B cell (primary cell): ENCODE results near the gene STX12. TPM values are rescaled to one million over a fixed set of nuclear protein-coding genes. Genes with fewer than 3 reads are reported as not detected.
"Not testable (repeated sequence)": the region's sequence is repeated elsewhere in the genome, so short reads cannot be mapped to it uniquely, and the experiment has no call there.

Source experiments
- ATAC-seq: fragments of 200-7000 bp; cut with Tn5 transposase; one replicate; pipeline ENCODE4 v1.10.0; 2021; ENCODE audit warnings: low read depth, mild to moderate bottlenecking, moderate number of reproducible peaks, moderate library complexity
- CTCF ChIA-PET: fragments of 350-600 bp; sonication (Branson Sonifier 250); formaldehyde crosslinking; loops from one replicate; lab custom pipeline; 2021; ENCODE audit warnings: antibody characterized with exemption, inconsistent platforms; lab: Charles Lee
- POLR2A ChIA-PET: fragments of 350-600 bp; sonication (Branson Sonifier 250); formaldehyde crosslinking; loops from one replicate; lab custom pipeline; 2021; ENCODE audit warnings: antibody characterized with exemption; lab: Charles Lee
- DNase-seq: peaks from one replicate; pipeline ENCODE4 v3.0.0; 2013
- H2AFZ ChIP-seq: 2 replicates; pipeline ENCODE4 v1.6.1; 2012; ENCODE audit warnings: mild to moderate bottlenecking, low read depth, low read length; ENCODE audit not compliant: insufficient read depth, poor library complexity, severe bottlenecking
- H3K27ac ChIP-seq, 2 donors: 1 replicate in 1 of 2; 2 replicates in 1 of 2; pipeline ENCODE4 v1.5.1; 2012 to 2013; ENCODE audit warnings: low read length in 2 of 2, mild to moderate bottlenecking in 2 of 2, moderate library complexity in 1 of 2
- H3K27me3 ChIP-seq, 4 experiments: fragments of 200-600 bp in 1 of 4; sonication (generic) in 1 of 4; replicated peaks in 1 of 4; 1 replicate in 2 of 4; 2 replicates in 2 of 4; pipeline versions ENCODE4 v1.6.1 to v1.7.0; 2013 to 2016; ENCODE audit warnings: low read length in 3 of 4, mild to moderate bottlenecking in 2 of 4, mixed read lengths in 1 of 4, moderate library complexity in 1 of 4; ENCODE audit not compliant: insufficient read depth in 4 of 4, control insufficient read depth in 3 of 4; ENCODE audit errors: control extremely low read depth in 1 of 4
- H3K36me3 ChIP-seq, 2 experiments: replicated peaks in 1 of 2; 1 replicate in 1 of 2; 2 replicates in 1 of 2; pipeline versions ENCODE4 v1.6.1 to v1.7.1; 2013; ENCODE audit warnings: low read length in 1 of 2; ENCODE audit not compliant: insufficient read depth in 2 of 2, control insufficient read depth in 1 of 2; ENCODE audit errors: control extremely low read depth in 1 of 2, extremely low read depth in 1 of 2
- H3K4me1 ChIP-seq, 2 donors: fragments of 200-600 bp in 1 of 2; sonication (generic) in 1 of 2; 1 replicate in 1 of 2; 2 replicates in 1 of 2; pipeline versions ENCODE4 v1.5.1 to v1.6.1; 2013 to 2017; ENCODE audit warnings: low read length in 2 of 2; ENCODE audit not compliant: control insufficient read depth in 2 of 2, insufficient read depth in 2 of 2
- H3K4me2 ChIP-seq: replicated peaks from 2 replicates; pipeline ENCODE3; 2012; ENCODE audit warnings: mild to moderate bottlenecking, low read depth, low read length; ENCODE audit not compliant: poor library complexity, severe bottlenecking
- H3K4me3 ChIP-seq, 5 experiments: fragments of 200-600 bp in 1 of 5; sonication (generic) in 1 of 5; 1 replicate in 3 of 5; 2 replicates in 2 of 5; pipeline versions ENCODE4 v1.5.1 to v1.7.0; 2011 to 2016; ENCODE audit warnings: low read length in 4 of 5, mild to moderate bottlenecking in 4 of 5, low read depth in 2 of 5, control low read depth in 1 of 5, moderate library complexity in 1 of 5; ENCODE audit not compliant: insufficient read depth in 1 of 5; ENCODE audit errors: control extremely low read depth in 1 of 5, extremely low read depth in 1 of 5
- H3K79me2 ChIP-seq: fragments of 200-600 bp; sonication (generic); one replicate; pipeline ENCODE4 v1.6.0; 2016; ENCODE audit warnings: low read length; ENCODE audit not compliant: control insufficient read depth, insufficient read depth
- H3K9ac ChIP-seq: fragments of 200-600 bp; sonication (generic); 2 replicates; pipeline ENCODE4 v1.6.1; 2017; ENCODE audit warnings: mild to moderate bottlenecking, low read length, moderate library complexity
- H3K9me3 ChIP-seq, 3 donors: one replicate each; pipeline versions ENCODE4 v1.6.1 to v1.7.1; 2013; ENCODE audit warnings: low read length in 2 of 3; ENCODE audit not compliant: control insufficient read depth in 2 of 3, insufficient read depth in 1 of 3; ENCODE audit errors: control extremely low read depth in 1 of 3
- H4K20me1 ChIP-seq: 2 replicates; pipeline ENCODE4 v1.6.0; 2012; ENCODE audit warnings: mild to moderate bottlenecking, low read length; ENCODE audit not compliant: insufficient read depth, control insufficient read depth, poor library complexity, severe bottlenecking
- H3K27ac Mint-ChIP-seq: one replicate; pipeline ENCODE4 v1.8.0; 2021; ENCODE audit warnings: mixed read lengths
- H3K27me3 Mint-ChIP-seq: one replicate; pipeline ENCODE4 v1.8.0; 2021; ENCODE audit warnings: mixed read lengths
- H3K4me1 Mint-ChIP-seq: one replicate; pipeline ENCODE4 v1.8.0; 2021; ENCODE audit warnings: mixed read lengths
- H3K4me3 Mint-ChIP-seq: one replicate; pipeline ENCODE4 v1.8.0; 2021; ENCODE audit warnings: mixed read lengths
- H3K9me3 Mint-ChIP-seq: one replicate; pipeline ENCODE4 v1.8.0; 2022; ENCODE audit warnings: mixed read lengths; ENCODE audit not compliant: insufficient read depth
- CTCF ChIP-seq: fragments of 200-600 bp; IDR thresholded peaks from one replicate; pipeline ENCODE4 v1.8.0; 2022; ENCODE audit warnings: antibody characterized with exemption, mild to moderate bottlenecking
- EZH2 ChIP-seq: IDR thresholded peaks from 2 replicates; pipeline ENCODE4 v1.6.1; 2012; ENCODE audit warnings: borderline replicate concordance, low read depth, mild to moderate bottlenecking, moderate library complexity, low read length; ENCODE audit not compliant: insufficient read depth, poor library complexity, severe bottlenecking
- WGBS: methylation state at CpG from one replicate; pipeline ENCODE4 v1.1.5; 2013; ENCODE audit warnings: missing lambda C conversion rate; ENCODE audit not compliant: insufficient coverage; 5-methylcytosine and 5-hydroxymethylcytosine counted together
- intact Hi-C: fragments of 100-400 bp; cut with micrococcal nuclease; formaldehyde crosslinking; loops from one replicate; pipeline ENCODE4 v1.10.0; 2022
- polyA plus RNA-seq: library from polyadenylated mRNA; depleted of rRNA; stranded (reverse); fragments of >200 nt; gene quantifications from 2 replicates; pipeline ENCODE4 v1.2.3, GENCODE V29; 2012
- total RNA-seq, 2 donors: library from RNA; stranded (reverse); fragments of 120-200 nt in 1 of 2; gene quantifications; 1 replicate in 1 of 2; 2 replicates in 1 of 2; pipeline versions ENCODE4 v1.2.3 to v1.2.4, GENCODE V29; 2013 to 2022

STX12 gene
- total and polyA plus RNA-seq, 2 donors (not counting 1 experiment from before 2014, with no cell fraction given) = 20.5 to 36.4 TPM

GRCh38 chr1:27868932-27869718 lies 96.1 kb downstream of the STX12 start:
- peak overlapping the region; percentile 51 for H2AFZ ChIP-seq
- intact Hi-C loops = no loop called here
- no peaks in the 10 kb centered on the region for H3K9me3 Mint-ChIP-seq
- DNase-seq (peak; percentile 77), ATAC-seq (peak; percentile 23)
- H3K27me3 Mint-ChIP-seq = no peaks in the 10 kb centered on the region
- TF ChIP-seq EZH2 (no peak), CTCF (no peak)
- H4K20me1 ChIP-seq = no peaks in the 10 kb centered on the region
- peak overlapping the region; percentile 62 to 72 for H3K27ac ChIP-seq
- peaks cover 6% of the 10 kb centered on the region for H3K79me2 ChIP-seq
- POLR2A ChIA-PET = interaction anchor here (1.4 kb wide), 1 partner anchor 14 kb away, joined by 3 read pairs; no protein-coding TSS in a partner anchor
- H3K9ac ChIP-seq = peak overlapping the region; percentile 53
- peaks cover 35 to 59% of the 10 kb centered on the region in 2 donors for H3K4me1 ChIP-seq
- H3K27me3 ChIP-seq = no peaks in the 10 kb centered on the region
- no peaks in the 10 kb centered on the region for H3K36me3 ChIP-seq
- H3K4me3 Mint-ChIP-seq = peak overlapping the region; percentile 72
- H3K27ac Mint-ChIP-seq = peak overlapping the region; percentile 91
- peak overlapping the region; percentile 79 for H3K4me2 ChIP-seq
- 11% methylated on average over 12 of the region's 16 CpGs for WGBS
- peak overlapping the region; percentile 23 to 48 (median 43) for H3K4me3 ChIP-seq
- CTCF ChIA-PET = no interaction called here
- H3K4me1 Mint-ChIP-seq = peaks cover 46% of the 10 kb centered on the region
- no peaks in the 10 kb centered on the region for H3K9me3 ChIP-seq

GRCh38 chr1:27869719-27870085 lies 96.7 kb downstream of the STX12 start:
- TF ChIP-seq EZH2 (no peak), CTCF (no peak)
- WGBS = no CpG with 5 or more reads among the region's 1 CpG
- CTCF ChIA-PET = no interaction called here
- peaks cover 6% of the 10 kb centered on the region for H3K79me2 ChIP-seq
- Mint-ChIP-seq H3K4me3 (peak overlapping the region; percentile 72), H3K27ac (peak overlapping the region; percentile 91), H3K27me3 (no peaks in the 10 kb centered on the region), H3K4me1 (peaks cover 42% of the 10 kb centered on the region), H3K9me3 (no peaks in the 10 kb centered on the region)
- intact Hi-C loops = no loop called here
- ATAC-seq (no peak), DNase-seq (no peak)
- peak overlapping the region; percentile 62 to 72 for H3K27ac ChIP-seq
- peak overlapping the region; percentile 51 for H2AFZ ChIP-seq
- H4K20me1 ChIP-seq = no peaks in the 10 kb centered on the region
- H3K4me1 ChIP-seq = peaks cover 31 to 59% of the 10 kb centered on the region in 2 donors
- H3K4me2 ChIP-seq = peak overlapping the region; percentile 79
- H3K36me3 ChIP-seq = no peaks in the 10 kb centered on the region
- POLR2A ChIA-PET = interaction anchor here (1.4 kb wide), 1 partner anchor 14 kb away, joined by 3 read pairs; no protein-coding TSS in a partner anchor
- peak overlapping the region; percentile 23 to 48 (median 43) for H3K4me3 ChIP-seq
- no peaks in the 10 kb centered on the region for H3K27me3 ChIP-seq
- peak overlapping the region; percentile 53 for H3K9ac ChIP-seq
- H3K9me3 ChIP-seq = no peaks in the 10 kb centered on the region

- H3K79me2 ChIP-seq, DNase-seq, H3K36me3 ChIP-seq, H3K27me3 Mint-ChIP-seq, CTCF ChIA-PET, H3K9ac ChIP-seq, H3K9me3 Mint-ChIP-seq, H2AFZ ChIP-seq, H3K4me2 ChIP-seq, H3K27ac ChIP-seq, H3K27ac Mint-ChIP-seq, H3K9me3 ChIP-seq, ATAC-seq, H3K27me3 ChIP-seq, H3K4me3 ChIP-seq, H3K4me3 Mint-ChIP-seq, intact Hi-C loops, H4K20me1 ChIP-seq: not testable (repeated sequence)
- H3K4me1 ChIP-seq = peaks cover 40 to 61% of the 10 kb centered on the region in 2 donors
- POLR2A ChIA-PET = interaction anchor here (0.6 to 0.7 kb wide), 3 partner anchors 16 to 714 kb away, joined by 3 read pairs; no protein-coding TSS in a partner anchor
- H3K4me1 Mint-ChIP-seq = peaks cover 40% of the 10 kb centered on the region
- WGBS = 86% methylated on average over 2 of the region's 7 CpGs
Measured at GRCh38 chr1:27871076-27871475, 98.1 kb downstream of the STX12 start.
